ENCODE results near the gene EXOC2.

The EXOC2 gene

DNA sequence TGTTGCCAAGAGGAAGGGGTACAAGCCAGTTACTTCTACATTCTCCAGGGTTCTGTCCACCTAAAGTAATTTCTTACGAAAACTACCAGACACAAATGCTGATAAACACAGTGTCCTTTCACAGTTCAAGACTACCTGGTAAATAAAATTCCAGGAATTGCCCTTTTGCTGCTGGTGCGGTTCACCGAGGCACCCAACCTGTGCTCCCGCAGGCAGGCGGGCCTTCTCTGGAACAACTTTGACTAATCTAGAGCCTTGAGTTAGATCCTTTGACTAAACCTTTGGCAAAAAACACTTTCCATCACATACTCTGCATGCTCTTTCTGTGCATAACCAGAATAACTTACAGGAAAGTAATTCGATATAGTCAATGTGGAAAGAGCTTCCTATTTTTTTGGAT is 143.0 kb downstream of the EXOC2 start:
- TF ChIP-seq ARNT (IDR thresholded peaks at IDR 0.05) = no peak
- no peak for TF ChIP-seq NFRKB (IDR thresholded peaks at IDR 0.05)
- no peak for TF ChIP-seq FOXA1 (IDR thresholded peaks at IDR 0.05)
- TF ChIP-seq BHLHE40 (IDR thresholded peaks at IDR 0.05; ENCODE audit: borderline replicate concordance) = no peak
- TF ChIP-seq SUZ12 (IDR thresholded peaks at IDR 0.05) = no peak
- no peak for TF ChIP-seq HDGF (IDR thresholded peaks at IDR 0.05; ENCODE audit: borderline replicate concordance)
- no peak for TF ChIP-seq LEF1 (IDR thresholded peaks at IDR 0.05; ENCODE audit: borderline replicate concordance)
- no peak for TF ChIP-seq CTBP1 (IDR thresholded peaks at IDR 0.05; ENCODE audit: borderline replicate concordance)
- no peak for TF ChIP-seq TARDBP (IDR thresholded peaks at IDR 0.05)
- TF ChIP-seq ZNF384 (IDR thresholded peaks at IDR 0.05) = no peak
- no peak for TF ChIP-seq PKNOX1 (IDR thresholded peaks at IDR 0.05)
- TF ChIP-seq SP1 (IDR thresholded peaks at IDR 0.05) = no peak
- DNase-seq (ENCODE audit: extremely low spot score) = no peak
- CTCF ChIA-PET = no interaction called here
- POLR2A ChIA-PET = no interaction called here

- POLR2A ChIA-PET = no interaction called here
- TF ChIP-seq PKNOX1 (IDR thresholded peaks at IDR 0.05) = no peak
- TF ChIP-seq NFRKB (IDR thresholded peaks at IDR 0.05) = no peak
- TF ChIP-seq BHLHE40 (IDR thresholded peaks at IDR 0.05; ENCODE audit: borderline replicate concordance) = no peak
- no peak for TF ChIP-seq ELF4 (IDR thresholded peaks at IDR 0.05)
- TF ChIP-seq HDGF (IDR thresholded peaks at IDR 0.05; ENCODE audit: borderline replicate concordance) = no peak
- TF ChIP-seq FOXM1 (IDR thresholded peaks at IDR 0.05; ENCODE audit: borderline replicate concordance) = no peak
- TF ChIP-seq TARDBP (IDR thresholded peaks at IDR 0.05) = no peak
- TF ChIP-seq FOXK2 (IDR thresholded peaks at IDR 0.05) = no peak
- TF ChIP-seq FOXA1 (IDR thresholded peaks at IDR 0.05) = no peak
- no peak for TF ChIP-seq CTBP1 (IDR thresholded peaks at IDR 0.05; ENCODE audit: borderline replicate concordance)
- TF ChIP-seq SP1 (IDR thresholded peaks at IDR 0.05) = no peak
- no peak for TF ChIP-seq L3MBTL2 (conservative IDR thresholded peaks at IDR 0.05)
- TF ChIP-seq ZNF384 (IDR thresholded peaks at IDR 0.05) = no peak
- no peak for TF ChIP-seq ARNT (IDR thresholded peaks at IDR 0.05)
- TF ChIP-seq LEF1 (IDR thresholded peaks at IDR 0.05; ENCODE audit: borderline replicate concordance) = no peak
- DNase-seq (ENCODE audit: extremely low spot score) = no peak
- CTCF ChIA-PET = no interaction called here
Observed at GRCh38 chr6:548517-548916, 144.4 kb downstream of the EXOC2 start.

DNA sequence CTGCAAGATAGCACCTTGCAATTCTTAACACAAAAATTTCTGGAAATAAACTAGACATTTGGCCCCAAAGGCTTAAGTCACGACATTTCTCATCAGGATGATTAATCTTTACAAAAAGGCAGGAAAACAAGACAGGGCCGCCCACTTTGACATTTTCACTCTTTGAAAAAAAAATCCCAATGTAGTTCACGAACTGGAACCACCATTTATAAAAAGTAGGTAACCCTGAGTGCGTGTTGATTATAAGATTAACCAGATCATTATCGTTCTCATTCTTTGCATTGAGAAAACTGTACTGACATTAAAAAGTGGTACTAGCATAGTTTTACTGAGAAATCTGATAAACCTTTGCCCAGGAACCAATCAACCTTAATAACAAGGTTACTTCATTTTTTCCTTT is 144.8 kb downstream of the EXOC2 start:
- ChIA-PET POLR2A (no interaction called here), CTCF (no interaction called here)
- DNase-seq (ENCODE audit: extremely low spot score) = no peak
- TF ChIP-seq FOXM1 (IDR thresholded peaks at IDR 0.05; ENCODE audit: borderline replicate concordance) = no peak
- TF ChIP-seq FOXA1 (IDR thresholded peaks at IDR 0.05) = no peak
- TF ChIP-seq SUZ12 (IDR thresholded peaks at IDR 0.05) = no peak
- TF ChIP-seq CTBP1 (IDR thresholded peaks at IDR 0.05; ENCODE audit: borderline replicate concordance) = no peak
- no peak for TF ChIP-seq SP1 (IDR thresholded peaks at IDR 0.05)
- no peak for TF ChIP-seq NFRKB (IDR thresholded peaks at IDR 0.05)
- no peak for TF ChIP-seq TARDBP (IDR thresholded peaks at IDR 0.05)
- no peak for TF ChIP-seq PKNOX1 (IDR thresholded peaks at IDR 0.05)
- no peak for TF ChIP-seq HDGF (IDR thresholded peaks at IDR 0.05; ENCODE audit: borderline replicate concordance)
- TF ChIP-seq ELF4 (IDR thresholded peaks at IDR 0.05) = no peak
- TF ChIP-seq ZNF384 (IDR thresholded peaks at IDR 0.05) = no peak
- no peak for TF ChIP-seq FOXK2 (IDR thresholded peaks at IDR 0.05)
- no peak for TF ChIP-seq LEF1 (IDR thresholded peaks at IDR 0.05; ENCODE audit: borderline replicate concordance)
- TF ChIP-seq BHLHE40 (IDR thresholded peaks at IDR 0.05; ENCODE audit: borderline replicate concordance) = no peak
- no peak for TF ChIP-seq ARNT (IDR thresholded peaks at IDR 0.05)

DNA sequence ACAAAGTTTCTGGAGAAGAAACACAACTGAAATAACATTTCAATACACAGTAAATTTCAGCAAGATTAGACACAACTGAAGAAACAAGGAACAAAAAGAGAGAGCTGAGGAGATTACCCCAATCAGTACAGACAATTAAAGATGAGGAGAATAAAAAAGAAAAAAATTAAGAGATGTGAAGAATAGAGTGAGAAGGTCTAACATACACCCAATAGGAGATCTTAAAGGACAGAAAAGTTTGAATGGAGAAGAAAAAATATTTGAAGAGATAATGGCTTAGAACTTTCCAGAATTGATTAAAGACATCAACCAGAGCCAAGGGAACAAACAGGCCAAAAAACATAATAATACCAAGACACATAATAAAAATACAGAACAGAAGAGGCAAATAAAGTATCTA is 152.4 kb downstream of the EXOC2 start:
- ChIA-PET POLR2A (no interaction called here), CTCF (no interaction called here)
- no peak for DNase-seq (ENCODE audit: extremely low spot score)
- no peak for TF ChIP-seq FOXM1 (IDR thresholded peaks at IDR 0.05; ENCODE audit: borderline replicate concordance)
- TF ChIP-seq ZNF384 (IDR thresholded peaks at IDR 0.05) = no peak
- no peak for TF ChIP-seq SP1 (IDR thresholded peaks at IDR 0.05)
- no peak for TF ChIP-seq ELF4 (IDR thresholded peaks at IDR 0.05)
- TF ChIP-seq CTBP1 (IDR thresholded peaks at IDR 0.05; ENCODE audit: borderline replicate concordance) = no peak
- TF ChIP-seq TARDBP (IDR thresholded peaks at IDR 0.05) = no peak
- no peak for TF ChIP-seq SUZ12 (IDR thresholded peaks at IDR 0.05)

- ChIA-PET POLR2A (no interaction called here), CTCF (no interaction called here)
- TF ChIP-seq ZNF384 (IDR thresholded peaks at IDR 0.05) = no peak
- TF ChIP-seq NFRKB (IDR thresholded peaks at IDR 0.05) = no peak
- no peak for TF ChIP-seq LEF1 (IDR thresholded peaks at IDR 0.05; ENCODE audit: borderline replicate concordance)
- TF ChIP-seq ARNT (IDR thresholded peaks at IDR 0.05) = no peak
- no peak for TF ChIP-seq ELF4 (IDR thresholded peaks at IDR 0.05)
- no peak for TF ChIP-seq BHLHE40 (IDR thresholded peaks at IDR 0.05; ENCODE audit: borderline replicate concordance)
- TF ChIP-seq L3MBTL2 (conservative IDR thresholded peaks at IDR 0.05) = no peak
- no peak for TF ChIP-seq FOXM1 (IDR thresholded peaks at IDR 0.05; ENCODE audit: borderline replicate concordance)
- no peak for TF ChIP-seq PKNOX1 (IDR thresholded peaks at IDR 0.05)
- TF ChIP-seq TARDBP (IDR thresholded peaks at IDR 0.05) = no peak
- TF ChIP-seq CTBP1 (IDR thresholded peaks at IDR 0.05; ENCODE audit: borderline replicate concordance) = no peak
- TF ChIP-seq FOXA1 (IDR thresholded peaks at IDR 0.05) = no peak
- no peak for DNase-seq (ENCODE audit: extremely low spot score)
Observed at GRCh38 chr6:537114-537513, 155.8 kb downstream of the EXOC2 start.

GRCh38 chr6:530425-530824 is 162.5 kb downstream of the EXOC2 start:
- DNase-seq (ENCODE audit: extremely low spot score) = no peak
- ChIA-PET CTCF (no interaction called here), POLR2A (no interaction called here)
- TF ChIP-seq SP1 (IDR thresholded peaks at IDR 0.05) (no peak), NFRKB (IDR thresholded peaks at IDR 0.05) (no peak), CTBP1 (IDR thresholded peaks at IDR 0.05; ENCODE audit: borderline replicate concordance) (no peak), SUZ12 (IDR thresholded peaks at IDR 0.05) (no peak), BHLHE40 (IDR thresholded peaks at IDR 0.05; ENCODE audit: borderline replicate concordance) (no peak), ZNF384 (IDR thresholded peaks at IDR 0.05) (no peak)
